NCI-H2029 treated with DMSO at 0.1 percent for 48 hours (cell line): ENCODE results near the gene TACR2.
A peak's percentile ranks its signal among the peaks of the same experiment; 100 is the strongest.

Experiments used
- DNase-seq: peaks from one replicate; lab custom pipeline; 2025; lab: John Stamatoyannopoulos, UW

TACR2 gene

GRCh38 chr10:69419096-69419743, 2.5 kb upstream of the TACR2 start:
- DNase-seq, result no peak

GRCh38 chr10:69418052-69418752, 1.5 kb upstream of the TACR2 start:
- DNase-seq, result no peak

- no peak for DNase-seq
Measured at GRCh38 chr10:69417542-69417941, 824 bp upstream of the TACR2 start.

- DNase-seq, result no peak
Measured at GRCh38 chr10:69415951-69416350, 767 bp downstream of the TACR2 start.

- DNase-seq, result no peak
Measured at GRCh38 chr10:69415049-69415448, 1.7 kb downstream of the TACR2 start.

- DNase-seq, result no peak
Measured at GRCh38 chr10:69414036-69415018, 2.4 kb downstream of the TACR2 start.

- DNase-seq, result no peak
Measured at GRCh38 chr10:69413221-69413865, 3.4 kb downstream of the TACR2 start.

GRCh38 chr10:69412232-69412790, 4.4 kb downstream of the TACR2 start:
- no peak for DNase-seq

GRCh38 chr10:69411476-69411875, 5.2 kb downstream of the TACR2 start:
- no peak for DNase-seq

GRCh38 chr10:69410487-69410886, 6.2 kb downstream of the TACR2 start:
- DNase-seq, result no peak

- DNase-seq, result no peak
Measured at GRCh38 chr10:69409968-69410367, 6.8 kb downstream of the TACR2 start.

- no peak for DNase-seq
Measured at GRCh38 chr10:69409176-69409495, 7.6 kb downstream of the TACR2 start.

GRCh38 chr10:69408318-69409175, 8.2 kb downstream of the TACR2 start:
- DNase-seq, result peak; percentile 41

GRCh38 chr10:69407621-69408301, 9.0 kb downstream of the TACR2 start:
- DNase-seq, result no peak

GRCh38 chr10:69406816-69407580, 9.7 kb downstream of the TACR2 start:
- no peak for DNase-seq

GRCh38 chr10:69406302-69406811, 10.4 kb downstream of the TACR2 start:
- DNase-seq, result no peak

GRCh38 chr10:69405221-69405620, 11.5 kb downstream of the TACR2 start:
- no peak for DNase-seq

- DNase-seq, result no peak
Measured at GRCh38 chr10:69404786-69405185, 11.9 kb downstream of the TACR2 start.

- no peak for DNase-seq
Measured at GRCh38 chr10:69403519-69403918, 13.2 kb downstream of the TACR2 start.
